Caco-2 (cell line): ENCODE results near the gene GALNT14. TPM values are rescaled to one million over a fixed set of nuclear protein-coding genes. Genes with fewer than 3 reads are reported as not detected.

Source experiments
- BruUV-seq: library from RNA; stranded (reverse); fragments of 400-500 nt; replicated peaks from 2 replicates; lab custom pipeline; 2021; lab: Mats Ljungman, UMichigan
- CTCF ChIA-PET: fragments of 300-600 bp; sonication (Branson Sonifier 250); formaldehyde crosslinking; loops from one replicate; lab custom pipeline; 2022; ENCODE audit warnings: antibody characterized with exemption; lab: Charles Lee
- POLR2A ChIA-PET: fragments of 300-600 bp; sonication (Branson Sonifier 250); formaldehyde crosslinking; loops from one replicate; lab custom pipeline; 2022; ENCODE audit warnings: antibody characterized with exemption; lab: Charles Lee
- DNase-seq, 2 experiments: peaks; one replicate each; pipeline versions ENCODE4 v3.0.0 to v3.0.0-alpha.2; 2020 to 2022
- H3K27me3 ChIP-seq: replicated peaks from 2 replicates; pipeline ENCODE4 v1.6.0; 2011; ENCODE audit warnings: low read length; ENCODE audit not compliant: control insufficient read depth, insufficient read depth
- H3K36me3 ChIP-seq: 2 replicates; pipeline ENCODE4 v1.5.1; 2011; ENCODE audit warnings: low read length; ENCODE audit not compliant: control insufficient read depth, insufficient read depth
- H3K4me1 ChIP-seq: fragments of 250-450 bp; sonication (Bioruptor Pico); 2 replicates; pipeline ENCODE4 v1.5.1; 2020; ENCODE audit warnings: mild to moderate bottlenecking
- H3K4me3 ChIP-seq: 2 replicates; pipeline ENCODE4 v1.5.1; 2011; ENCODE audit warnings: low read depth, mild to moderate bottlenecking, control low read depth, low read length
- H3K9me3 ChIP-seq: fragments of 250-450 bp; sonication (Bioruptor Pico); 2 replicates; pipeline ENCODE4 v1.5.1; 2020; ENCODE audit warnings: mild to moderate bottlenecking, moderate library complexity
- H3K27ac Mint-ChIP-seq: one replicate; pipeline ENCODE4 v1.8.0; 2022; ENCODE audit warnings: mixed read lengths; ENCODE audit not compliant: unreplicated experiment
- H3K27me3 Mint-ChIP-seq: one replicate; pipeline ENCODE4 v1.8.0; 2022; ENCODE audit warnings: mixed read lengths; ENCODE audit not compliant: insufficient read depth, unreplicated experiment
- H3K36me3 Mint-ChIP-seq: one replicate; pipeline ENCODE4 v1.8.0; 2022; ENCODE audit warnings: mild to moderate bottlenecking, mixed read lengths; ENCODE audit not compliant: insufficient read depth, unreplicated experiment
- H3K4me1 Mint-ChIP-seq: one replicate; pipeline ENCODE4 v1.8.0; 2022; ENCODE audit warnings: low read depth, mixed read lengths; ENCODE audit not compliant: unreplicated experiment
- H3K4me3 Mint-ChIP-seq: one replicate; pipeline ENCODE4 v1.8.0; 2022; ENCODE audit warnings: mild to moderate bottlenecking, moderate library complexity, mixed read lengths; ENCODE audit not compliant: unreplicated experiment
- H3K9me3 Mint-ChIP-seq: one replicate; pipeline ENCODE4 v1.8.0; 2022; ENCODE audit warnings: mixed read lengths; ENCODE audit not compliant: unreplicated experiment
- CTCF ChIP-seq, 2 experiments: fragments of 200-600 bp in 1 of 2; IDR thresholded peaks; 1 replicate in 1 of 2; 2 replicates in 1 of 2; pipeline versions ENCODE4 v1.5.1 to v1.8.0; 2011 to 2022; ENCODE audit warnings: antibody characterized with exemption in 1 of 2, control low read depth in 1 of 2, inconsistent platforms in 1 of 2, low read depth in 1 of 2, low read length in 1 of 2, mild to moderate bottlenecking in 1 of 2, moderate library complexity in 1 of 2; ENCODE audit not compliant: insufficient read depth in 1 of 2, severe bottlenecking in 1 of 2, unreplicated experiment in 1 of 2
- intact Hi-C: fragments of 100-400 bp; cut with micrococcal nuclease; formaldehyde crosslinking; loops from one replicate; pipeline ENCODE4 v1.10.0; 2022; ENCODE audit not compliant: unreplicated experiment
- total RNA-seq: library from RNA; stranded (reverse); gene quantifications from 2 replicates; pipeline ENCODE4 v1.2.3, GENCODE V29; 2022

Gene GALNT14
- total RNA-seq, 1 experiment from 2014 or later = not detected

GRCh38 chr2:30989746-30990145 lies 148.5 kb downstream of the GALNT14 start:
- ChIA-PET CTCF (no interaction called here), POLR2A (no interaction called here)
- Mint-ChIP-seq H3K36me3 (no peaks in the 10 kb centered on the region), H3K27me3 (peaks cover 5% of the 10 kb centered on the region), H3K9me3 (no peaks in the 10 kb centered on the region), H3K27ac (no peak overlapping the region), H3K4me3 (no peak overlapping the region), H3K4me1 (no peaks in the 10 kb centered on the region)
- no peaks in the 10 kb centered on the region for H3K36me3 ChIP-seq
- no peak overlapping the region for H3K4me3 ChIP-seq
- intact Hi-C loops = no loop called here
- no peaks in the 10 kb centered on the region for H3K27me3 ChIP-seq
- no peaks in the 10 kb centered on the region for H3K4me1 ChIP-seq
- DNase-seq = no peak
- H3K9me3 ChIP-seq = no peaks in the 10 kb centered on the region
- no TSS peak for BruUV-seq
- TF ChIP-seq CTCF (IDR thresholded peaks at IDR 0.05; ENCODE audit: insufficient read depth in 1 of 2, low read depth in 1 of 2, low read length in 1 of 2, severe bottlenecking in 1 of 2, unreplicated experiment in 1 of 2) = no peak

GRCh38 chr2:30987566-30987965 lies 150.7 kb downstream of the GALNT14 start:
- intact Hi-C loops = no loop called here
- Mint-ChIP-seq H3K27me3 (peaks cover 8% of the 10 kb centered on the region), H3K36me3 (no peaks in the 10 kb centered on the region), H3K9me3 (no peaks in the 10 kb centered on the region), H3K27ac (no peak overlapping the region), H3K4me1 (no peaks in the 10 kb centered on the region), H3K4me3 (no peak overlapping the region)
- Histone ChIP-seq H3K36me3 (no peaks in the 10 kb centered on the region), H3K4me1 (no peaks in the 10 kb centered on the region), H3K9me3 (no peaks in the 10 kb centered on the region), H3K4me3 (no peak overlapping the region), H3K27me3 (no peaks in the 10 kb centered on the region)
- no peak for TF ChIP-seq CTCF (IDR thresholded peaks at IDR 0.05; ENCODE audit: insufficient read depth in 1 of 2, low read depth in 1 of 2, low read length in 1 of 2, severe bottlenecking in 1 of 2, unreplicated experiment in 1 of 2)
- CTCF ChIA-PET = no interaction called here
- POLR2A ChIA-PET = no interaction called here
- no peak for DNase-seq
- no TSS peak for BruUV-seq

- H3K4me1 ChIP-seq = no peaks in the 10 kb centered on the region
- no peaks in the 10 kb centered on the region for H3K9me3 ChIP-seq
- H3K36me3 ChIP-seq = no peaks in the 10 kb centered on the region
- intact Hi-C loops = no loop called here
- Mint-ChIP-seq H3K36me3 (no peaks in the 10 kb centered on the region), H3K4me3 (no peak overlapping the region), H3K27ac (no peak overlapping the region), H3K27me3 (peaks cover 12% of the 10 kb centered on the region), H3K4me1 (no peaks in the 10 kb centered on the region), H3K9me3 (no peaks in the 10 kb centered on the region)
- H3K27me3 ChIP-seq = no peaks in the 10 kb centered on the region
- no peak for TF ChIP-seq CTCF (IDR thresholded peaks at IDR 0.05; ENCODE audit: insufficient read depth in 1 of 2, low read depth in 1 of 2, low read length in 1 of 2, severe bottlenecking in 1 of 2, unreplicated experiment in 1 of 2)
- CTCF ChIA-PET = no interaction called here
- no TSS peak for BruUV-seq
- POLR2A ChIA-PET = no interaction called here
- H3K4me3 ChIP-seq = no peak overlapping the region
- DNase-seq = no peak
These were observed 152.0 kb downstream of the GALNT14 start for GRCh38 chr2:30986231-30986580.
